HG02763 (cell line): ENCODE data around the gene NMRAL1.

Source experiments
- ATAC-seq: cut with Tn5 transposase; IDR thresholded peaks from one replicate; pipeline ENCODE4 v1.9.1; 2021; ENCODE audit warnings: mild to moderate bottlenecking, moderate library complexity; ENCODE audit not compliant: unreplicated experiment

NMRAL1 gene

GRCh38 chr16:4505356-4506147, 31.1 kb upstream of the NMRAL1 start:
- ATAC-seq, result peak; percentile 65

- ATAC-seq, result no peak
Observed at GRCh38 chr16:4501071-4501478, 26.6 kb upstream of the NMRAL1 start.

DNA sequence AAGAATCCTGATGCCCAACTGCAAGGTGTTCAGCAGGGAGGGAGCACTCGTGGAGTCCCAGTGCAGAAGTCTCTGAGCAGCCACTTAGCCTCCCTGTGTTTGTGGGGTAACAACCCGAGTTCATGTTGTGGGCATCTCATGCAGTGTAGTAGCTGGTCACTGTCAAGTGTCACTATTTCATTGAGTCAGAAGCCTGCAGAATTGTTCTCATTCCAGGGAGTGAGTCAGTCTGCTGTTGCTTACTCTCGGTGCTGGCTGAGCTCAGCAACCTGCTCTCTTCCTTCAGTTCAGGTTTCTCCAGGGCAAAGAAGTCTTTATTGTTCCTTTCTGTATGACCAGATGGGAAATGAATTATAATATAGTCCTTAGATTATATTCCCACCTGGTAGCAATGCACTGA, 25.8 kb upstream of the NMRAL1 start:
- ATAC-seq, result no peak

- ATAC-seq, result no peak
Observed at GRCh38 chr16:4499196-4499555, 24.8 kb upstream of the NMRAL1 start.

GRCh38 chr16:4498546-4499195, 24.2 kb upstream of the NMRAL1 start:
- ATAC-seq, result no peak

GRCh38 chr16:4496305-4496704, 21.9 kb upstream of the NMRAL1 start:
- ATAC-seq, result no peak

DNA sequence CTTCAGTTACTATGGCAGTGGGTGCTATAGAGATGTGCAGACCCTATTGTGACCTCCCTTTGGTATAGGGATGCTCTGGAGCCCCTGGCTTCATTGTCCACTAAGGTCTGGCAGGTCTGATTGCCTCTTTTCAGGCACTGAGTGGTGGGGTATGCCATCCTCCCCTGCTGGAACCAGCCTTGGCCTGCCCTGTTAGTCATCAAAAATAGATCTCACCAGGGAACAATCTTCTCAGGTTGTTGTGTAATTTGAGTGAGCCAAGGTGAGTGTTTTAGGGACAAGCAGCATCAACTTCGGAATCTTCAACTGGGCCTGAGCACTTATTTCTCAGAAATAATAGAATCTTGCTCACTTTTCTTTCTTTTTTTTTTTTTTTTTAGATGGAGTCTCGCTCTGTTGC, 21.3 kb upstream of the NMRAL1 start:
- ATAC-seq, result no peak

GRCh38 chr16:4494746-4495490, 20.5 kb upstream of the NMRAL1 start:
- ATAC-seq, result no peak

GRCh38 chr16:4491898-4492297, 17.5 kb upstream of the NMRAL1 start:
- ATAC-seq, result no peak

DNA sequence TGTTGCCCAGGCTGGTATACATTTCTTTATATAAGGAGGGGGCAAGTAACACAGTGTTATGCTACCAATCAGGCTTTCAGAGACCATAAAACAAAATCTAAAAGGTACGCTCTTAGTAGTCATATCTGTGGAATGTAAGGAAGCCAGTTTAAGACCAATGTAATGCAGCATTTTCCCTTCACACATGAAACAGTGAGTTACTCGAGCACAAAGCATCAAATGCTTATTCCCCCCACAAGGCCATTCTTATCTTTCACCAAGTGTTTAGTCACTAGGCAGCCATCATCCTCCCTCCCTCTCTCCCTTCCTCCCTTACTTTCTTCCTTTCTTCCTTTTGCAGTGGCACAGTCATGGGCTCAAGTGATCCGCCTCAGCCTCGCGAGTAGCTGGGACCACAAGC, 14.6 kb upstream of the NMRAL1 start:
- ATAC-seq, result no peak

GRCh38 chr16:4488499-4488967, 14.1 kb upstream of the NMRAL1 start:
- no peak for ATAC-seq

- no peak for ATAC-seq
Observed at GRCh38 chr16:4487955-4488498, 13.6 kb upstream of the NMRAL1 start.

GRCh38 chr16:4486126-4486893, 11.9 kb upstream of the NMRAL1 start:
- ATAC-seq, result no peak

DNA sequence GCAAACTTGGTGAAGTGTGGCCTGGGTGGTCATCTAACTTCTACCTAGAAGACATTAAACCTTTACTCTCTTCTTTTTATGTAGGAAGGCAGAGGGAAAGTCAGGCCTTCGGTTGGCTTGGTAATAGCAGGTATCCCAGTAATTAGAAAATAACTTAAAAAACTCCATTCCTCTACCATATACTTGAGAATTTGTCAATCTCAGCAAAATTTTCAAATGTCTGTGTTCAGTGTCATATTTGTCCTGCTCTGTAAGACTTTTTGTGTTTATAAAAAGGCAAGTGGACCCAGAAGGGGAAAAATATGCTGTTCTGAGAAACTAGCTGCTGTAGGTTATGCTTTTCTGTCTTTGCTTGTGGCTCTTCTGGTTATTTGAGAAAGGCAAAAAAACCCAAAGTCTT, 7.5 kb upstream of the NMRAL1 start:
- no peak for ATAC-seq

DNA sequence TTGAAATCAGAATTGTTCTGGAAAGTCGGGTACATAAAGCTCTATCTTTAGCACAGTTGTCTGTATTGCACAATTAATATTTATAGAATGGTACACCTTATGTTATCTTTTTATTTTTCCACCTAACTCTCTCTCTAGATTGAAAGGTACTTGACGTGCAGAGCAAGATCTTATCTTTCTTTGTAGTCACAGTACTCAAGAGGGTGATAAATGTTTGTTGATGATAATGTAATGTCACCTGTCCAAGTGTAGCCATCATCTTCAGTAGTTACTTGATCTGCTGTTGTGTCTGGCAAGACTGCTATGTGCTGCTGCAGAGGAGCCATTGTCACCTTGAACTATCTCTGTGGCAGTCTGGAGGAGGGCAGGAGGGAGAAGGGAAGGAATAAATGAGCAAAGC, 7.1 kb upstream of the NMRAL1 start:
- no peak for ATAC-seq

DNA sequence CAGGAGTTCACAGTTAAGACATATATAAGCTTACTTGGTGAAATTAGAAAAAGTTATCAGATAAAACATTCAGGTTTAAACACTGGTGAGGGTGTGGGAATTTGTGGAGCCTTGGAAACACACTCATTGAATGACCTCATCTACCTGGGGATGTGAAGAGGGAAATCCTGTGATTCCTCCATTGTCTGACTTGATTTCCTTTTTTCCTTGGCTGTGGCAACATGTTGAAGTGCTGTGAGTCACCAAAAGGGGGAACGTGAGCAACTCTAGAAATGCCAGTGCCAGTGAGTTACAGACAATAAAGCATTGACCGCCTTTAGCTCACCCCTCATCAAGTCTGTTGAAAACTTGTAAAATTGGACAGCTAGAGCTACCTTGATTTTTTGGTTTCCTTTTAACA, 3.5 kb upstream of the NMRAL1 start:
- ATAC-seq, result no peak

DNA sequence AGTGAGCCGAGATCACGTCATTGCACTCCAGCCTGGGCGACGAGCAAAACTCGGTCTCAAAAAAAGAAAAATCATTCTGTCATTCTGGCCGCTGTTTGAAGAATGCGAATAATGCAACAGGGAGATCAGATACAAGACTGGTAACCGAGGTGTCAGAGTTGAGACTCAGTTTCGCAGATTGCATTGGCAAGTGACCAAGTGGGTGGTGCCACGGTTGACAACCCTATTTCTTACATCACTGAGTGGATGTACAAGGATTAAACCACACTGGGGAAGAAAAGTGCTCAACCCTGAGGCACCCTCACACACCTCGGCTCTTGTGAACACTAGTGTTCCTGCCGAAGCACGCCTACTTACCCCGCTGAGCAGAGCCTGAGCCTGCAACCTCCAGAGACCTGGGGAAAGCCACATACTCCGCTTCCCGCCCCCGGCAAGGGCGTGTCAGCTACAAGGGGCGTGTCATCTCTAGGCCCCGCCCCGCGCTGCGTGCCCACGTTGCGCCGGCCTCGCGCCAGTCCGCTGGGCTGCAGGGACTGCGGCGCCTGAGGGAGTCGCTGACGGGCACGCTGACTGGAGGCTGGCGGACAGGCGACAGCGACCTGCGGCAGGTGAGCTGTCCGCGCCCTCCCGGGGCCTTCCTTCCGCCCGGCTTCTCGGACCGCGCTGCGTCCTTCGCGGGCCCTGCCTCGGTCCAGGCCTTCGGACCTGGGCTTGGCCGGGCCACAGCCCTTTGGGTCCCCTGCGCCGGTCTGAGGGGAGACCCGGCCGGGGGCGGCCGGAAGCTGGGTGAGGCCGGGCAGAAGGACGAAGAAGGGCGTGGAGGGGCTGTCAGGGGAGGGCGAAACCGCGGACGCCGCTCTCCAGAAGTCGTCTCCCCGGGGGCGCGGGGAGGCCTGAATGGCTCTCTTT, 1.7 kb upstream of the NMRAL1 start, which contains the start of gene HMOX2:
Gene HMOX2 (plus strand): TSS at position 519 of the 909 bp plus-strand sequence. CDS start 29,127 bp downstream, outside the sequence.
- peak; percentile 81 for ATAC-seq

GRCh38 chr16:4472880-4473279, 1.5 kb downstream of the NMRAL1 start:
- no peak for ATAC-seq

DNA sequence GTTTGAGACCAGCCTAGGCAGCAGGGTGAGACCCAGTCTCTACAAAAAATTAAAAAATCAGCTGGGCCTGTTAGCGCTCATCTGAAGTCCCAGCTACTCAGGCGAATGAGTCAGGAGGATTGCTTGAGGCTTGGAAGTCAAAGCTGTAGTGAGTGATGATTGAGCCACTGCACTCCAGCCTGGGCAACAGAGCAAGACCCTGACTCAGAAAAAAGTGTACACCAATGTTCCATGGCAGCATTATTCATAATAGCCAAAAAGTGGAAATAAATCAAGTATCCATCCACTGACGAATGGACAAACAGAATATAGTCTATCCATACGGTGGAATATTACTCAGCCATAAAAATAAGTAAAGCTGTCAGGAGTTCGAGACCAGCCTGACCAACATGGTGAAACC, 2.6 kb downstream of the NMRAL1 start:
- ATAC-seq, result no peak

DNA sequence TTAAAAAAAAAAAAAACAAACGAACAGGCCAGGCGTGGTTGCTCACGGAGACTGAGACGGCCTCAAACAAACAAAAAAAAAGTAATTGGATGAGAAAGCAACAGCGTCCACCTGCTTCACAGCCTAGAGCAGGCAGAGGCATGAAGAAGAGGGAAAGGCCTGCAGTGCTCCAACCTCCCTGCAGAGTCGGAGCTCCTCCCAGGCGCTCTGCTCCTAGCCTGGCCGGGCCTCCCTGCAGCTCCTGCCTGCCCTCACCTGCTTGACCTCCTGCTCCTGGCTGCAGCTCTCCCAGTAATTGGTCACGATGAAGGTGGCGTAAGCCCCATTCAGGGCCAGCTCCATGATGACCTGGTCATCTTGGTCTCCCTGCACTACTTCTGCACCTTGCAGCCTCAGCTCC, 5.5 kb downstream of the NMRAL1 start:
- ATAC-seq, result no peak
